ENCODE results near the gene CIAO1.
A peak's percentile ranks its signal among the peaks of the same experiment; 100 is the strongest.

DNA sequence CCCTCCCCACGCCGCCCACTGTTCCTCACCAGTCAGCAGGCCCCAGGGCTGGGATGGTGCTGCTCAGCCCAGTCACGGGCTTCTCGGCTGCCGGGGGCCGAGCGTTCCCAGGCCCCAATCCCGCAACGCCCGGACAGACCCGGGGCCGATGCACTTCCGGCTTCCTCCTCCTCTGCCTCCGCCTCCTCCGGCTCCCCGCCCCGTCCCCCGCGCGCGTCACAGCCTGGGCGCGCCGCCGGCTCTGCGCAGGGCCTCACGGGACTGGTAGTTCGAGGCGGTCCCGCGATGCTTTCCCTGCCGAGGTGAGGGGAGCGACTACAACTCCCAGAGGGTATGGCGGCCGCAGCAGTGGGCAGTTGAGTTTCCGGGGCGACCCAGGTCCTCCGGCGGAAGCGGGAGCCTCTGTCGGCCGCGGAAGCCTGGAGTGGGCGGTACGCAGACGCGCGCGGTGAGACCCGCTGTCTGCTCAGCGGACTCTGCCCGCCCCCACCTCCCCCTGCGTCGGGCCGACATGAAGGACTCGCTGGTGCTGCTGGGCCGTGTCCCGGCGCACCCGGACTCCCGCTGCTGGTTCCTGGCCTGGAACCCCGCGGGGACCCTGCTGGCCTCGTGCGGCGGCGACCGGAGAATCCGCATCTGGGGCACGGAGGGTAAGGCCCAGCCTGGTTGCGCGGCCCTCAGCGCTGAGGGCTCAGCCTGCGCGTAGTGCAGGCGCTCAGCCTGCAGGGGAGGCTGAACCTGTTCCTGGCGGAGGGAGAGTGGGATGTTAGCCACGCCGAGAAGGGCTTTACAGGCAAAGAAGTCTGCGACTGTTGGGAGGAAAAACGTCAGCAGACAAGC, at the start of gene CIAO1, which contains the start of gene TMEM127:
- TF ChIP-seq, protein P1, sequence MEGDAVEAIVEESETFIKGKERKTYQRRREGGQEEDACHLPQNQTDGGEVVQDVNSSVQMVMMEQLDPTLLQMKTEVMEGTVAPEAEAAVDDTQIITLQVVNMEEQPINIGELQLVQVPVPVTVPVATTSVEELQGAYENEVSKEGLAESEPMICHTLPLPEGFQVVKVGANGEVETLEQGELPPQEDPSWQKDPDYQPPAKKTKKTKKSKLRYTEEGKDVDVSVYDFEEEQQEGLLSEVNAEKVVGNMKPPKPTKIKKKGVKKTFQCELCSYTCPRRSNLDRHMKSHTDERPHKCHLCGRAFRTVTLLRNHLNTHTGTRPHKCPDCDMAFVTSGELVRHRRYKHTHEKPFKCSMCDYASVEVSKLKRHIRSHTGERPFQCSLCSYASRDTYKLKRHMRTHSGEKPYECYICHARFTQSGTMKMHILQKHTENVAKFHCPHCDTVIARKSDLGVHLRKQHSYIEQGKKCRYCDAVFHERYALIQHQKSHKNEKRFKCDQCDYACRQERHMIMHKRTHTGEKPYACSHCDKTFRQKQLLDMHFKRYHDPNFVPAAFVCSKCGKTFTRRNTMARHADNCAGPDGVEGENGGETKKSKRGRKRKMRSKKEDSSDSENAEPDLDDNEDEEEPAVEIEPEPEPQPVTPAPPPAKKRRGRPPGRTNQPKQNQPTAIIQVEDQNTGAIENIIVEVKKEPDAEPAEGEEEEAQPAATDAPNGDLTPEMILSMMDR (IDR thresholded peaks at IDR 0.05; ENCODE audit: poor library complexity), result peak; percentile 32
- TF ChIP-seq EZH2 (IDR thresholded peaks at IDR 0.05; ENCODE audit: borderline replicate concordance), result no peak
